Stomach smooth muscle (tissue), 2 donors: ENCODE results near the gene SMC1B.

Source experiments
- H3K27ac ChIP-seq: one replicate; pipeline ENCODE4 v1.7.0; 2013; ENCODE audit warnings: mild to moderate bottlenecking, low read length, inconsistent platforms
- H3K27me3 ChIP-seq, 2 donors: one replicate each; pipeline ENCODE4 v1.7.0; 2013; ENCODE audit warnings: low read length in 2 of 2; ENCODE audit not compliant: insufficient read depth in 2 of 2, control insufficient read depth in 1 of 2
- H3K36me3 ChIP-seq, 2 donors: one replicate each; pipeline ENCODE4 v1.7.0; 2013; ENCODE audit warnings: low read length in 2 of 2; ENCODE audit not compliant: control insufficient read depth in 2 of 2, insufficient read depth in 2 of 2
- H3K4me1 ChIP-seq: one replicate; pipeline ENCODE4 v1.7.0; 2013; ENCODE audit warnings: low read length; ENCODE audit not compliant: control insufficient read depth, insufficient read depth
- H3K4me3 ChIP-seq, 2 donors: one replicate each; pipeline ENCODE4 v1.7.0; 2013; ENCODE audit warnings: low read length in 2 of 2
- H3K9ac ChIP-seq, 2 donors: one replicate each; pipeline ENCODE4 v1.7.0; 2013; ENCODE audit warnings: low read length in 2 of 2, mild to moderate bottlenecking in 1 of 2
- H3K9me3 ChIP-seq, 2 donors: one replicate each; pipeline ENCODE4 v1.7.0; 2013; ENCODE audit warnings: low read length in 2 of 2; ENCODE audit not compliant: control insufficient read depth in 2 of 2
- donor health status: healthy.
- donor health status: Pancreatic carcinoma.

The SMC1B gene

DNA sequence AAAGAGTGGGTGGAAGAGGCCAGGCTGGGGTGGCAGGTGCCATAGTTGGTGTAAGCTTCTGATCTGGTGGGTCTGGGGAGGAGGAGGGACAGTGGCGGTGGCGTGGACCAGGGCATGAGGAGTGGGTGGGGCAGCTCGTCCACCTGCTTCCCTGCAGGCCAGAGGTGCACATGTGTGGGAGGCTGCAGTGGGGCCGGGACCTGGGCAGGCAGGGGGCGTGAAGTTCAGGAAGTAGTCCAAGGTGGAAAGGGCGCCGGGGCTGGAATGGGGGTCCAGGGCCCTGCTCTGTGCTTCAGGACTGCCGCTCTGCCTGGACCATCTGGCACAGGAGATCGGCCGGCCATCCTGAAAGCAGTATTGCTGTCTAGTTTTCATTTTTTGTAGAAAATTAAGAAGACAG, 16.0 kb upstream of the SMC1B start:
- H3K4me3 ChIP-seq: no peak overlapping the region
- no peak overlapping the region for H3K9ac ChIP-seq
- H3K4me1 ChIP-seq: peaks cover 1% of the 10 kb centered on the region
- H3K27ac ChIP-seq: no peak overlapping the region
- H3K9me3 ChIP-seq: peaks cover 0 to 3% of the 10 kb centered on the region in 2 donors
- peaks cover 0 to 4% of the 10 kb centered on the region in 2 donors for H3K27me3 ChIP-seq
- H3K36me3 ChIP-seq: no peaks in the 10 kb centered on the region

DNA sequence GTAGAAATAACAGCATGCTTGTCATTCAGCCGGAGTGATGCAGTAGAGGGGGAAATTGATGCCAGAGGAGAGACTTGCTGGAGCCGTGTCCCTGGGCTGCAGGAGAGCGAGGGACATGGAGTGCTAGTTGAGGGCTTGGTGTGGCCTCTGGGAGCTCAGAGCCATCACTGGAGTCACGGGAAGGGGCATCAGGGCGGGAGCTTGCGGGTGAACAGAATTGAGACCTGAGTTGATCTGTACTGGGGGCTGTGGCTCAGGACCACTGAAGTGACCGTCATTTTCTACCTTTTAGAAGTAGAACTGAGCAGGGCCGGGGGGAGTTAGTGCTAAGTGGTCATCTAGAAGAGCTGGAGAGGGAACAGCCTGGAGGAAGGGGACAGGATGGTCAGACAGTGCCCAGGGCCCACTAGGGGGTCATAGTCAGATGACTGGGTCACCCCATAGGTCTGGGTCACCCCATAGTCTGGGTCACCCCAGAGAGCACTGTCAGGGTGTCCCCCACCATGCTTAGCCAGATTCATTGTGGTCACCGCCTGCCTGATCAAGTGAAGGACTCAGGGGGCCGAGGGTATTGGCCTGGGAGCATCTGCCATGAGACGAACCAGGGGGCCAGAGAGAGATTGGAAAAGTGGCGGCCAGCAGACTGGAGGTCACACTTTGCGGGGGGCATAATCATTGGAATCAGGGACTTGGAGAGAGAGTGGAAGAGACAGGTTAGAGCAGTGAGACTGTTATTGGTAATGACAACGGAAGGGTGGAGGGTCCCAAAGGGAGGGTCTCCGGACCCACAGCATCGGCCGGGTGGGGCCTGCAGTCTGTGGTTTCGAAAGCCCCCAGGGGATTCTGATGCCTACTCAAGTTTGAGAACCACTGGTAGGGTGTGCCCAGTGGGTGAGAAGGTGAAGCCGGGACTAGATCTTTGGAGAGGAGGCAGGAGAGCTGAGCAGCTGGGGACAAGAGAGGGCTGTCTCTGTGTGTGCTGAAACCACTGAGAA, 15.3 kb upstream of the SMC1B start:
- Histone ChIP-seq H3K4me3 (no peak overlapping the region), H3K27ac (no peak overlapping the region), H3K36me3 (no peaks in the 10 kb centered on the region), H3K27me3 (peaks cover 0 to 4% of the 10 kb centered on the region in 2 donors), H3K9me3 (peaks cover 0 to 3% of the 10 kb centered on the region in 2 donors), H3K9ac (no peak overlapping the region), H3K4me1 (peaks cover 2% of the 10 kb centered on the region)

DNA sequence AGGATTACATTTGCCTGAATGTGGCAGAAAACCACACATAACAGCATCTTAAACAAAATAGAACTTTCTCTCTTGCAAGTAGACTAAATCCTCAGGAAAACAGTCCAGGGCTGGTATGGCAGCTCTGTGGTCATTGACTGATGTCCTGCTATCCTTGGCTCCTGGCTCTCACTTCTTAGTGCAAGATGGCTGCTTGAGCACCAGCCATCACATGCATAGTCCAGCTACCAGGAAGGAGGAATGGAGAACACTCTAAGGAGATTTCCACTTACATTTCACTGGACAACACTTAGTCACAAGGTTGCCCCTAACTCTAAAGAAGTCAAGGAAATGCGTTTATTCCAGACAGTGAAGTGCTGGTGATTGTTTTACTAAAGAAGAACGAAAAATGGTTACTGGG, 13.7 kb upstream of the SMC1B start:
- Histone ChIP-seq H3K4me1 (peaks cover 2% of the 10 kb centered on the region), H3K4me3 (no peak overlapping the region), H3K9me3 (peaks cover 0 to 3% of the 10 kb centered on the region in 2 donors), H3K27ac (no peak overlapping the region), H3K27me3 (peaks cover 0 to 5% of the 10 kb centered on the region in 2 donors), H3K36me3 (no peaks in the 10 kb centered on the region), H3K9ac (no peak overlapping the region)

DNA sequence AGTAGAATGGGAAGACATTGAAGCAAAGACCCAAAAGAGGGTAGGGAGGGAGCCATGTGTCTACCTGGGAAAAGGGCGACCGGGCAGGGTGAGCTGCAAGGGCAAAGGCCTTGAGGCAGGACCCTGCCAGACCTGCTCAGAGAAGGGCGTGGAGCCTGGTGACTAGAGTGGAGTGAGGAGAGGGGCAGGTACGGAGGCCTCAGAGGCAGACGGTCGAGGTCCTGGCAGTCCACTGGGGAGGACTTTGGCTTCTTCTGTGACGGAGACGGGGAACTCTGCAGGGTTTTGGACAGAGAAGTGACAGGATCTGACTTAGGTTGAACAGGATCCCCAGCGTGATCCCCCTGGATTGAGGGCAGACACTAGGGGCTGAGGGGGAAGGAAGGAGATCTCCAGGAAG, 13.0 kb upstream of the SMC1B start:
- Histone ChIP-seq H3K9me3 (peaks cover 0 to 3% of the 10 kb centered on the region in 2 donors), H3K27me3 (peaks cover 0 to 7% of the 10 kb centered on the region in 2 donors), H3K27ac (no peak overlapping the region), H3K4me1 (peaks cover 2% of the 10 kb centered on the region), H3K9ac (no peak overlapping the region), H3K4me3 (no peak overlapping the region), H3K36me3 (no peaks in the 10 kb centered on the region)

DNA sequence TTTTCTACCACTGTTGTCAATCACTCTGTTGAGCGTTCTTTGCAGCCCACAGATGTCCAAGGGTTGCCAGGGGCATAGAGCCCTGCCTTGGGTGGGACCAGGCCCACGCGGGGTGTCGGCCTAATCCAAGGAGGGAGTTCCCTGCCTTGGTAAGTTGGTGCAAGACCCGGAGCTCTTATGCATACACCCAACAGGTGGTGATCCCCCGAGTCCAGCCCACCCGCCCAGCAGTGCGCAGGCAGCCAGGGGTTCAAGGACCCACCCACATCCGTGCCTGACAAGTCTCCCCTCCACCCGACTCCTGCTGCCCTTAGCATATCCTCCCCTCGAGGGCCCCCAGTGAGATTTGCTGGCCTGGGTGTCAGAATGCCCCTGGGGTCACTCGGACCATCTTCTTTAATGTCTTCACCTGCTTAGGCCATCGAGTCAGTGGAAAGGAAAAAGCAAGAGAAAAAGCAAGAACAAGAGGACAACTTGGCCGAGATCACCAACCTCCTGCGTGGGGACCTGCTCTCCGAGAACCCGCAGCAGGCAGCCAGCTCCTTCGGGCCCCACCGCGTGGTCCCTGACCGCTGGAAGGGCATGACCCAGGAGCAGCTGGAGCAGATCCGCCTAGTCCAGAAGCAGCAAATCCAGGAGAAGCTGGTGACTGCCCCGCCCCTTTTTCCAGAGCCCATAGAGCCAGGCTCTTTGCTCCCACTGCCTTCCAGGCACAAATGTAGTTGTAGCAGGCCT, 12.3 kb upstream of the SMC1B start:
- Histone ChIP-seq H3K27me3 (peaks cover 0 to 7% of the 10 kb centered on the region in 2 donors), H3K4me3 (no peak overlapping the region), H3K36me3 (no peaks in the 10 kb centered on the region), H3K9me3 (peaks cover 0 to 3% of the 10 kb centered on the region in 2 donors), H3K9ac (no peak overlapping the region), H3K27ac (no peak overlapping the region), H3K4me1 (peaks cover 2% of the 10 kb centered on the region)

DNA sequence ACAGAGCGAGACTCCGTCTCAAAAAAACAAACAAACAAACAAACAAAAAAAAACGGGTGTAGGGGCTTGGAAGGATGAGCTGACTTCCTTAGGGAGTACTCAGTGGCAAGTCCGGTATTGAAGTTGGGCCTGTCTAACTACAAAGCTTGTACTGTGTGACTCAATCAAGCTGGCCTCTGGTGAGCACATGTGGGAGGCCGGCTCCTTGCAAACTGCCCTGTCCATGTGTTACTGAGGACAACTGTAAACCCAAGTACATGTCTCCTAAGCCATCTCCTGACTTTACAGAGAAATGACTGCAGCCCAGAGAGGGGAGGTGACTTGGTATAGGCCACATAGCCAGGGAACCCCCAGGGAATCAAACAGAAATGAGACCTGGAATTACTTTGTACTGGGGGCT, 11.7 kb upstream of the SMC1B start:
- Histone ChIP-seq H3K9ac (no peak overlapping the region), H3K36me3 (no peaks in the 10 kb centered on the region), H3K27ac (no peak overlapping the region), H3K4me1 (peaks cover 2% of the 10 kb centered on the region), H3K27me3 (peaks cover 0 to 7% of the 10 kb centered on the region in 2 donors), H3K9me3 (peaks cover 0 to 3% of the 10 kb centered on the region in 2 donors), H3K4me3 (no peak overlapping the region)

DNA sequence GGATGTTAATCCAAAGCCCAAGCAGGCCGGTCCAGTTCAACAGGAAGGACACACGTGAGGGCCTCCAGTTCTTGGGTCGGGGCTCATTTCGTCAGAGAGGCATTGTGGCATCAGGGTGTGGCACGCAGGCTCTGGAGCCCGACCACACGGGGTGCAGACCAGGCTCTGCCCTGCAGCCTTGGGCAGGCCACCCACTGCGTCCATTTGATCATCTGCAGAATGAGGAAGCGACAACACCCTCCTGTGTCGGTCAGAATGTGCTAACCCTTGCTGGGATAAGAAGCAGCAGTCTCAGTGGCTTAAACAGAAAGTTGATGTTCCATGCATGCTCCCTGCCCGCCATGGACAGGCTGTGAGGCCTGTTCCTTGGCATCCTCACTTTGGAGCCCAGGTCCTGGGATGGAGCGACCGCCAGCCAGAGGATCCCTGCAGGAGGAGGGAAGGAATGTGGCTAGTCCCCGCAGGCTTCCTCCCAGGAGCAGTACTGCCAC, 10.9 kb upstream of the SMC1B start:
- no peak overlapping the region for H3K9ac ChIP-seq
- H3K27ac ChIP-seq: no peak overlapping the region
- H3K9me3 ChIP-seq: peaks cover 0 to 3% of the 10 kb centered on the region in 2 donors
- peaks cover 0 to 7% of the 10 kb centered on the region in 2 donors for H3K27me3 ChIP-seq
- no peak overlapping the region for H3K4me3 ChIP-seq
- H3K4me1 ChIP-seq: peaks cover 2% of the 10 kb centered on the region
- H3K36me3 ChIP-seq: no peaks in the 10 kb centered on the region

DNA sequence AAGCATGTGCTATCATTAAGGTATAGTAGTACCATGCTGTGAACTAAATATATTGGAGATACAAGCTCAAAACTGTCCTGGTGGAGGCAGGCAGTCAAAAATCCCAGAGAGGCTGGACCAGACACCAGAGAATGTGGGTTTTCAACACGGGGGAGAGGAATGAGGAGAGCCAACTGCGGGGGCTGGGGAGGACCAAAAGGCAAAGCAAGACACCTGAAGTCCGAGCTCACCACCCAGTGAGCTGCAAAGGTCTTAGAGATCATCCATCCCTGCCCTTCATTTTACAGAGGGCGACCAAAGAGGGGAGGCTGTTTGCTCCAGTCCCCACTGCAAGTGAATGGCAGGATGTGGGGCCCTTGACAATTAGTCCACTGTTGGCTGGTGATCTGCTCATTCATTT, 10.1 kb upstream of the SMC1B start:
- Histone ChIP-seq H3K4me1 (peaks cover 2% of the 10 kb centered on the region), H3K9me3 (peaks cover 0 to 3% of the 10 kb centered on the region in 2 donors), H3K4me3 (no peak overlapping the region), H3K9ac (no peak overlapping the region), H3K36me3 (no peaks in the 10 kb centered on the region), H3K27me3 (peaks cover 0 to 7% of the 10 kb centered on the region in 2 donors), H3K27ac (no peak overlapping the region)

DNA sequence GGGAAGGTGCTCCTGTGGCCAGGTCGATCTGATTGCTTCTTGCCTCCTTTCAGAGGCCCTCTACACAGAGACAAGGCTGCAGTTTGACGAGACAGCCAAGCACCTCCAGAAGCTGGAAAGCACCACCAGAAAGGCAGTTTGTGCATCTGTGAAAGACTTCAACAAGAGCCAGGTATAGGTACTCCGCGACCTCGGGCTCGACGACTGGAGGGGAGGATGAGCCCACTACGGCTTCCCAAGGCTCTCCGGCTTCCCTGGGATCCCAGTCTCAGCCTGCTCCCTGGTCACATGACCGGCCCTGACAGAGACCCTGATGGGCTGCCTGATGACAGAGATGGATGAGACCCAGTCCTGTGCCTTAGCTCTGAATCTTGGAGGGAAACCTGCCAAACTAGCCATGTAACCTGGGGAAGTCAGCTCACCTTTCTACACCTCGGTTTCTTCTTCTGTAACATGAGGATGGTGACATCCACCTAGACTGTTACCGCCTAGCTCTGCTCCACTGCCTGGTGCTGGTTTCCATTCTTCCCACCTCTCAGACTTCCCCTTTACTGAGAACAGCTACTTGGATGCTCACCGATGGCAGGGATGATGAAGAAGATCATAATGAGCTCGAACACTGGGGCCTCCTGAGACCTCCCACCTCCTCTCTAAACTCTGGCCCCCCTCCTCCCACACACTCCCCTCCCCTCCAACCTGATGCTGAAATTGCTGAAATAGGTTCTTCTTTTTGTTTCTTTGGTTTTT, 9.0 kb upstream of the SMC1B start:
- Histone ChIP-seq H3K27ac (no peak overlapping the region), H3K4me1 (peaks cover 2% of the 10 kb centered on the region), H3K36me3 (no peaks in the 10 kb centered on the region), H3K4me3 (no peak overlapping the region), H3K9me3 (peaks cover 0 to 3% of the 10 kb centered on the region in 2 donors), H3K9ac (no peak overlapping the region), H3K27me3 (peaks cover 0 to 6% of the 10 kb centered on the region in 2 donors)

DNA sequence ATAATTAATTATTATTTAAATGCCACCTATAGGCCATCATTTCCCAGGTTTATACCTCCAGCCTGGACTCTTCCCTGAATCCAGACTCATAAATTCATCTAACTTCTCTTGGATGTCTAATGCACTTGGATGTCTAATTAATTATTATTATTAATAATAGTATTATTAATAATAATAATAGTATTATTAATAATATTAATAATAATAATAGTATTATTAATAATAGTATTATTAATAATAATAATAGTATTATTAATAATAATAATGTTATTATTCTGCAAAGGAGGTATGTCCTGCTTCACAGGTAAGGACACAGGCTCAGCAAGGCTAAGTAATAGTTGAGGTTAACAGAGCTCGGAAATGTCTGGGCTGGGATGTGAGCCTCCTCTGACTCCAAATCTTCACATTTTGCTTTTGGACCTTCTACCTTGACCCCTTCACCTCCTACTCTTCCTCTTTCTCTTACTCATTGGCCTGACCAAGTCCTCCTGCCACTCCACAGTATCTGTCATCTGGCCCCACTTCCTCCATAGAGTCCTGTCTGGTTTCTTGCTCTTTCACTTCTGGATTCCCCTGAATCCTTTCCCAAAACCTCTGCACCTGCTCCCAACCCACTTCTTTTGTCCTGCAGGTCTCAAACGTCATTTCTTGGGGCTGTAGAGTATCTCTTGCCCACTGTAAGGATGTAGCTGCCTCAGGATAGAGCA, 8.1 kb upstream of the SMC1B start:
- Histone ChIP-seq H3K27me3 (peaks cover 0 to 6% of the 10 kb centered on the region in 2 donors), H3K9me3 (no peaks in the 10 kb centered on the region), H3K27ac (no peak overlapping the region), H3K9ac (no peak overlapping the region), H3K36me3 (no peaks in the 10 kb centered on the region), H3K4me1 (peaks cover 2% of the 10 kb centered on the region), H3K4me3 (no peak overlapping the region)
